Endodermal cell (in vitro differentiated cells): ENCODE data around the gene C16orf74. TPM values are rescaled to one million over a fixed set of nuclear protein-coding genes. Genes with fewer than 3 reads are reported as not detected.

Experiments
- DNase-seq: peaks from one replicate; pipeline ENCODE4 v3.0.0-alpha.2; 2017
- H3K27ac ChIP-seq: 2 replicates; pipeline ENCODE4 v1.5.1; 2013; ENCODE audit warnings: mild to moderate bottlenecking, low read depth, low read length, moderate library complexity
- H3K27me3 ChIP-seq: 2 replicates; pipeline ENCODE4 v1.6.1; 2013; ENCODE audit warnings: mild to moderate bottlenecking, low read length, moderate library complexity; ENCODE audit not compliant: insufficient read depth, control insufficient read depth, poor library complexity, severe bottlenecking
- H3K36me3 ChIP-seq: 2 replicates; pipeline ENCODE4 v1.7.0; 2013; ENCODE audit warnings: mild to moderate bottlenecking, low read length, moderate library complexity; ENCODE audit not compliant: control insufficient read depth, insufficient read depth
- H3K4me1 ChIP-seq: one replicate; pipeline ENCODE4 v1.7.0; 2013; ENCODE audit warnings: low read length; ENCODE audit not compliant: control insufficient read depth, insufficient read depth
- H3K4me3 ChIP-seq: 2 replicates; pipeline ENCODE4 v1.5.1; 2013; ENCODE audit warnings: mild to moderate bottlenecking, low read length, moderate library complexity
- H3K9ac ChIP-seq: 2 replicates; pipeline ENCODE4 v1.6.1; 2013; ENCODE audit warnings: mild to moderate bottlenecking, low read length, moderate library complexity; ENCODE audit not compliant: poor library complexity, severe bottlenecking; ENCODE audit errors: extremely low read depth
- H3K9me3 ChIP-seq: 2 replicates; pipeline ENCODE4 v1.6.1; 2013; ENCODE audit warnings: mild to moderate bottlenecking, low read length, moderate library complexity; ENCODE audit not compliant: control insufficient read depth
- H3K27ac Mint-ChIP-seq: 2 replicates; pipeline ENCODE4 v1.8.0; 2020; ENCODE audit warnings: mixed read lengths
- H3K27me3 Mint-ChIP-seq: 2 replicates; pipeline ENCODE4 v1.8.0; 2021; ENCODE audit warnings: mild to moderate bottlenecking, mixed read lengths; ENCODE audit not compliant: insufficient read depth
- H3K36me3 Mint-ChIP-seq: 2 replicates; pipeline ENCODE4 v1.8.0; 2020; ENCODE audit warnings: low read depth, mixed read lengths
- H3K4me1 Mint-ChIP-seq: 2 replicates; pipeline ENCODE4 v1.8.0; 2020; ENCODE audit warnings: mixed read lengths
- H3K4me3 Mint-ChIP-seq: 2 replicates; pipeline ENCODE4 v1.8.0; 2020; ENCODE audit warnings: mild to moderate bottlenecking, moderate library complexity, mixed read lengths
- H3K9me3 Mint-ChIP-seq: 2 replicates; pipeline ENCODE4 v1.8.0; 2020; ENCODE audit warnings: mild to moderate bottlenecking, mixed read lengths
- WGBS, 2 experiments: methylation state at CpG; one replicate each; pipeline versions ENCODE4 v1.1.5 to v1.1.7; 2013; ENCODE audit warnings: missing lambda C conversion rate in 2 of 2, mixed read lengths in 1 of 2; ENCODE audit not compliant: insufficient coverage in 1 of 2, insufficient read length in 1 of 2; 5-methylcytosine and 5-hydroxymethylcytosine counted together
- total RNA-seq, 2 donors: library from RNA; stranded (reverse); fragmentation: NEBNext Ultra II Directional in 1 of 2; extraction: Animal tissue kit (Norgen Biotek cat#: 25700) in 1 of 2; gene quantifications; 2 replicates in 1 of 2; 3 replicates in 1 of 2; pipeline ENCODE4 v1.2.1, GENCODE V29; 2021
- TF ChIP-seq, protein P1 (sequence below): fragments of 200-600 bp; sonication (generic); conservative IDR thresholded peaks from 2 replicates; pipeline ENCODE4 v1.5.0; 2021; ENCODE audit warnings: antibody characterized with exemption, mild to moderate bottlenecking

The C16orf74 gene
- total RNA-seq, 2 donors from 2014 or later = 3.6 to 7.4 TPM

DNA sequence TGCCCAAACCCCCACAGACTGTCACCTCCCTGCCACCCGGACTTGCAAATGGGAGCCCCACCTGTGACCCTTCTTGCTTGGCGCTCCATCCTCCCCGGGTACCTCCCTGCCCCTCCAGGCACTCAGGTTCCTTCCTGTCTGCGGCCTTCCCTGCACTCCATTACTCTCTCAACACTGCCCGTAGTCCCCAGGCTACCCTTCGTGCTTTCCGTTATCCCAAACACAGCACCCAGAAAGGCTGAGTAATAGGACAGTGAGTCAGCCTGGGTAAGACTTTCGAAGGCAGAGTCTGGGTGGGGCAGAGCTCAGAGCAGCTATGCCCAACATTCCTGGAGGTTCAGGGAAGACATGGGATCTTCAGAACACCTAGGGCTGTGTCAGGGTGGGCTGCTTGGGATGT, 16.6 kb upstream of the C16orf74 start:
- H3K4me1 Mint-ChIP-seq = peaks cover 9% of the 10 kb centered on the region
- peaks cover 21% of the 10 kb centered on the region for H3K36me3 Mint-ChIP-seq
- Histone ChIP-seq H3K4me1 (peaks cover 5% of the 10 kb centered on the region), H3K36me3 (peaks cover 7% of the 10 kb centered on the region), H3K4me3 (no peak overlapping the region), H3K27me3 (no peaks in the 10 kb centered on the region), H3K9ac (no peak overlapping the region), H3K9me3 (no peaks in the 10 kb centered on the region), H3K27ac (no peak overlapping the region)
- TF ChIP-seq, protein P1, sequence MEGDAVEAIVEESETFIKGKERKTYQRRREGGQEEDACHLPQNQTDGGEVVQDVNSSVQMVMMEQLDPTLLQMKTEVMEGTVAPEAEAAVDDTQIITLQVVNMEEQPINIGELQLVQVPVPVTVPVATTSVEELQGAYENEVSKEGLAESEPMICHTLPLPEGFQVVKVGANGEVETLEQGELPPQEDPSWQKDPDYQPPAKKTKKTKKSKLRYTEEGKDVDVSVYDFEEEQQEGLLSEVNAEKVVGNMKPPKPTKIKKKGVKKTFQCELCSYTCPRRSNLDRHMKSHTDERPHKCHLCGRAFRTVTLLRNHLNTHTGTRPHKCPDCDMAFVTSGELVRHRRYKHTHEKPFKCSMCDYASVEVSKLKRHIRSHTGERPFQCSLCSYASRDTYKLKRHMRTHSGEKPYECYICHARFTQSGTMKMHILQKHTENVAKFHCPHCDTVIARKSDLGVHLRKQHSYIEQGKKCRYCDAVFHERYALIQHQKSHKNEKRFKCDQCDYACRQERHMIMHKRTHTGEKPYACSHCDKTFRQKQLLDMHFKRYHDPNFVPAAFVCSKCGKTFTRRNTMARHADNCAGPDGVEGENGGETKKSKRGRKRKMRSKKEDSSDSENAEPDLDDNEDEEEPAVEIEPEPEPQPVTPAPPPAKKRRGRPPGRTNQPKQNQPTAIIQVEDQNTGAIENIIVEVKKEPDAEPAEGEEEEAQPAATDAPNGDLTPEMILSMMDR = no peak
- H3K9me3 Mint-ChIP-seq = no peaks in the 10 kb centered on the region
- 83 to 85% methylated on average over 1 to 8 of the region's 8 CpGs for WGBS, 2 experiments
- H3K4me3 Mint-ChIP-seq = no peak overlapping the region
- H3K27me3 Mint-ChIP-seq = peaks cover 2% of the 10 kb centered on the region
- no peak overlapping the region for H3K27ac Mint-ChIP-seq
- no peak for DNase-seq

DNA sequence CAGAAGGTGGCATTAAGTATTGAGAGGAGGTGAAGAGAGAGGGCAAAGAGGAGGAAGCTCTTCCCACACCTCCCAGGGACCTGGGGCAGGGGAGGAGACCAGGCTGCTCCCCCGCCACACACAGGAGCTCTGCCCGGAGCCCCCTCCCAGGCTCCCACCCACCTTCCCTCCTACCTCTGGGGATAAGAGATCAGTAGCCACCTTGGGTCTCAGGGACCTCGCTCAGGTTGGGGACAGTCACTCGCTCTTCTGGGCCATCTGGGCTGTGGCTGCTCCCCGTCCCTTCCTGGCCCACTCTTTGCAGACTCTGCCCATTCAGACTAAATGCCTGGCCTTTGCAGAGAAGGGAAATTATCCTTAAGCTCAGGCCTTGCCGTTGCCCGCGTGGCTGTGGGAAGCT, 14.9 kb upstream of the C16orf74 start:
- TF ChIP-seq, protein P1 = no peak
- Mint-ChIP-seq H3K4me1 (peaks cover 9% of the 10 kb centered on the region), H3K9me3 (no peaks in the 10 kb centered on the region), H3K27me3 (peaks cover 2% of the 10 kb centered on the region), H3K36me3 (peaks cover 8% of the 10 kb centered on the region), H3K27ac (no peak overlapping the region), H3K4me3 (no peak overlapping the region)
- no peak for DNase-seq
- Histone ChIP-seq H3K27ac (no peak overlapping the region), H3K9ac (no peak overlapping the region), H3K4me1 (peaks cover 5% of the 10 kb centered on the region), H3K27me3 (no peaks in the 10 kb centered on the region), H3K4me3 (no peak overlapping the region), H3K36me3 (peaks cover 6% of the 10 kb centered on the region), H3K9me3 (no peaks in the 10 kb centered on the region)
- 85 to 91% methylated on average over 6 to 8 of the region's 8 CpGs for WGBS, 2 experiments

DNA sequence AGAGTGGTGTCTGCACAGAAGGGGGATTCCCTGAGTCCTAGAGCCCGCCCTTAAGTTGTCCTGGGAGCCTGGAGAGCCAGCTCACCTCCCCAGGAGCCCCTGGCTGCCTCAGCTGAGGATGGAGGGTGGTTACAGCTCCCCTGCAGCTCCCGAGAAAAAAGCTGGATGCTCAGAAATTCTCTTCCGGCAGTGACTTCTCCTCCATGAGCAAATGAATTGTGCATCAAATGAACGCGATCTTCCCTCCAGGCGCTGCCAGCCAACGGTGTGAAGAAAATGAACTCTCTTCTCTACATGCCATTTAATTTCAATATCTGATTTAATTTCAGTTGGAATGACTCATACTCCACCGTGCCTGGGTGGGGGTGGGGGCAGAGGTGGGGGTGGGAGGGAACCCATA, 14.3 kb upstream of the C16orf74 start:
- Mint-ChIP-seq H3K27ac (no peak overlapping the region), H3K36me3 (peaks cover 3% of the 10 kb centered on the region), H3K9me3 (no peaks in the 10 kb centered on the region), H3K4me3 (no peak overlapping the region), H3K4me1 (peaks cover 9% of the 10 kb centered on the region), H3K27me3 (peaks cover 2% of the 10 kb centered on the region)
- 69 to 76% methylated on average over 3 to 8 of the region's 8 CpGs for WGBS, 2 experiments
- Histone ChIP-seq H3K27ac (no peak overlapping the region), H3K9ac (no peak overlapping the region), H3K27me3 (no peaks in the 10 kb centered on the region), H3K36me3 (peaks cover under 1% of the 10 kb centered on the region), H3K9me3 (no peaks in the 10 kb centered on the region), H3K4me1 (peaks cover 5% of the 10 kb centered on the region), H3K4me3 (no peak overlapping the region)
- TF ChIP-seq, protein P1 = no peak
- no peak for DNase-seq
